CD4-positive, alpha-beta memory T cell (primary cell): Measurements from ENCODE around the gene HELZ. TPM values are rescaled to one million over a fixed set of nuclear protein-coding genes. Genes with fewer than 3 reads are reported as not detected.

ENCODE experiments used
- CTCF ChIA-PET: fragments of 350-600 bp; sonication (Branson Sonifier 250); formaldehyde crosslinking; loops from one replicate; lab custom pipeline; 2021; ENCODE audit warnings: inconsistent platforms; ENCODE audit not compliant: partially characterized antibody; lab: Charles Lee
- POLR2A ChIA-PET: fragments of 350-600 bp; sonication (Branson Sonifier 250); formaldehyde crosslinking; loops from one replicate; lab custom pipeline; 2021; ENCODE audit not compliant: partially characterized antibody; lab: Charles Lee
- DNase-seq, 5 donors: peaks; one replicate each; pipeline versions ENCODE4 v3.0.0 to v3.0.0-alpha.2; 2020 to 2022; ENCODE audit warnings: mixed read lengths in 1 of 5
- H3K27ac ChIP-seq: one replicate; pipeline ENCODE4 v1.7.0; 2013; ENCODE audit warnings: low read depth, low read length
- H3K27me3 ChIP-seq: 2 replicates; pipeline ENCODE4 v1.7.0; 2013; ENCODE audit warnings: mild to moderate bottlenecking, low read length, moderate library complexity; ENCODE audit not compliant: insufficient read depth
- H3K36me3 ChIP-seq: 2 replicates; pipeline ENCODE4 v1.7.0; 2013; ENCODE audit warnings: mild to moderate bottlenecking, low read length, moderate library complexity; ENCODE audit not compliant: insufficient read depth
- H3K4me1 ChIP-seq: 2 replicates; pipeline ENCODE4 v1.7.0; 2013; ENCODE audit warnings: mild to moderate bottlenecking, low read length, moderate library complexity; ENCODE audit not compliant: insufficient read depth
- H3K4me3 ChIP-seq, 2 donors: one replicate each; pipeline ENCODE4 v1.7.0; 2013; ENCODE audit warnings: low read length in 2 of 2, mild to moderate bottlenecking in 1 of 2
- H3K9me3 ChIP-seq, 2 donors: one replicate each; pipeline ENCODE4 v1.7.0; 2013; ENCODE audit warnings: low read length in 2 of 2, control low read depth in 1 of 2; ENCODE audit not compliant: control insufficient read depth in 1 of 2
- H3K27ac Mint-ChIP-seq, 7 donors: one replicate each; pipeline ENCODE4 v1.8.0; 2020 to 2021; ENCODE audit warnings: mixed read lengths in 7 of 7, mild to moderate bottlenecking in 6 of 7, inconsistent platforms in 3 of 7, moderate library complexity in 3 of 7
- H3K27me3 Mint-ChIP-seq, 2 donors: one replicate each; pipeline ENCODE4 v1.8.0; 2020 to 2021; ENCODE audit warnings: mixed read lengths in 2 of 2
- H3K36me3 Mint-ChIP-seq, 2 donors: one replicate each; pipeline ENCODE4 v1.8.0; 2020 to 2021; ENCODE audit warnings: mixed read lengths in 2 of 2, inconsistent platforms in 1 of 2, mild to moderate bottlenecking in 1 of 2
- H3K4me1 Mint-ChIP-seq, 4 donors: one replicate each; pipeline ENCODE4 v1.8.0; 2020 to 2021; ENCODE audit warnings: mixed read lengths in 4 of 4, mild to moderate bottlenecking in 1 of 4
- H3K4me3 Mint-ChIP-seq, 8 donors: one replicate each; pipeline ENCODE4 v1.8.0; 2020 to 2021; ENCODE audit warnings: mixed read lengths in 8 of 8, mild to moderate bottlenecking in 7 of 8, moderate library complexity in 6 of 8, inconsistent platforms in 3 of 8
- H3K9me3 Mint-ChIP-seq, 8 donors: one replicate each; pipeline ENCODE4 v1.8.0; 2020 to 2021; ENCODE audit warnings: mixed read lengths in 8 of 8, mild to moderate bottlenecking in 5 of 8, inconsistent platforms in 3 of 8, moderate library complexity in 1 of 8
- intact Hi-C: fragments of 100-400 bp; cut with micrococcal nuclease; formaldehyde crosslinking; loops from one replicate; pipeline ENCODE4 v1.15.1; 2023
- polyA plus RNA-seq, 2 donors: library from polyadenylated mRNA; unstranded; fragments of 300-500 nt; fragmentation: Illumina TruSeq; gene quantifications; one replicate each; pipeline ENCODE4 v1.2.3, GENCODE V29; 2021
- total RNA-seq, 2 experiments: library from RNA; stranded (reverse); gene quantifications; one replicate each; pipeline ENCODE4 v1.2.3, GENCODE V29; 2021

The HELZ gene, protein sequence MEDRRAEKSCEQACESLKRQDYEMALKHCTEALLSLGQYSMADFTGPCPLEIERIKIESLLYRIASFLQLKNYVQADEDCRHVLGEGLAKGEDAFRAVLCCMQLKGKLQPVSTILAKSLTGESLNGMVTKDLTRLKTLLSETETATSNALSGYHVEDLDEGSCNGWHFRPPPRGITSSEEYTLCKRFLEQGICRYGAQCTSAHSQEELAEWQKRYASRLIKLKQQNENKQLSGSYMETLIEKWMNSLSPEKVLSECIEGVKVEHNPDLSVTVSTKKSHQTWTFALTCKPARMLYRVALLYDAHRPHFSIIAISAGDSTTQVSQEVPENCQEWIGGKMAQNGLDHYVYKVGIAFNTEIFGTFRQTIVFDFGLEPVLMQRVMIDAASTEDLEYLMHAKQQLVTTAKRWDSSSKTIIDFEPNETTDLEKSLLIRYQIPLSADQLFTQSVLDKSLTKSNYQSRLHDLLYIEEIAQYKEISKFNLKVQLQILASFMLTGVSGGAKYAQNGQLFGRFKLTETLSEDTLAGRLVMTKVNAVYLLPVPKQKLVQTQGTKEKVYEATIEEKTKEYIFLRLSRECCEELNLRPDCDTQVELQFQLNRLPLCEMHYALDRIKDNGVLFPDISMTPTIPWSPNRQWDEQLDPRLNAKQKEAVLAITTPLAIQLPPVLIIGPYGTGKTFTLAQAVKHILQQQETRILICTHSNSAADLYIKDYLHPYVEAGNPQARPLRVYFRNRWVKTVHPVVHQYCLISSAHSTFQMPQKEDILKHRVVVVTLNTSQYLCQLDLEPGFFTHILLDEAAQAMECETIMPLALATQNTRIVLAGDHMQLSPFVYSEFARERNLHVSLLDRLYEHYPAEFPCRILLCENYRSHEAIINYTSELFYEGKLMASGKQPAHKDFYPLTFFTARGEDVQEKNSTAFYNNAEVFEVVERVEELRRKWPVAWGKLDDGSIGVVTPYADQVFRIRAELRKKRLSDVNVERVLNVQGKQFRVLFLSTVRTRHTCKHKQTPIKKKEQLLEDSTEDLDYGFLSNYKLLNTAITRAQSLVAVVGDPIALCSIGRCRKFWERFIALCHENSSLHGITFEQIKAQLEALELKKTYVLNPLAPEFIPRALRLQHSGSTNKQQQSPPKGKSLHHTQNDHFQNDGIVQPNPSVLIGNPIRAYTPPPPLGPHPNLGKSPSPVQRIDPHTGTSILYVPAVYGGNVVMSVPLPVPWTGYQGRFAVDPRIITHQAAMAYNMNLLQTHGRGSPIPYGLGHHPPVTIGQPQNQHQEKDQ (N-terminal part only)
- 100 to 1,000 TPM; 100 to 104 TPM for total RNA-seq
- 10 to 100 TPM; 32.0 to 72.3 TPM for polyA plus RNA-seq

DNA sequence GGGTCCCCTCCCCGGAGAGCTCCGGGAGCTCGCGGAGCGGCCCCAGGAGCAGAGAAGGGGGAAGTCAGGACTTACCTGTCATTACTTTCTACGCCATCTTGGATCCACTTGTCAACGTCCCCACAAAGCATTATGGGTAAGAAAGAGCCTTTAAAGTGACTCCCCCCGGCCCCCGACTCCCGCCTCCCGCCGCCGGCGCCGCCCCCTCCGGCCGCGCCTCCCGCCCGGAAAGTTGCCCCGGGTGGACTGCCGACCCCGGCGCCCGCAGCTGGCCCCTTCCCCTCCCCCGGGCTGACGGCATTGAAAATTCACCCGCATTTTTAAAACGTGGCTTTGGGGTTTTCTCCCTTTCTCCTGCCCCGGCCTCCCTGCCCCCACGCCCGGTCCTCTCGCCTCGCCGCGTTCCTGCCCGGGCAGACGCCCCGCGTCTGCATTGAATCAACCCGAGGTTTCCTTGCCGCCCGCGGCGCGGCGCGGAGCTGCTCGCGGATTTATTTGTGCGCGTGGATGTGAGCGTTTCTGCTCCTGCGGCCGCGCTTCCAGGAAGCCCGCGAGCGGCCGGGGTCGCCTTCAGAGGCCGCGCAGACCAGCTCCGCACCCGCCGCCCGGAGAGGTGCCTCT lies at the start of gene HELZ:
Gene HELZ, minus strand, starts transcription at position 124 of the 621 bp plus-strand sequence. CDS start 26,392 bp downstream, outside the sequence.
- peak within 1 kb of the TSS; percentile 88 to 93 (median 90) for H3K4me3 Mint-ChIP-seq
- no peaks in the 10 kb centered on the region for H3K27me3 ChIP-seq
- peak within 1 kb of the TSS; percentile 86 to 96 (median 92) for H3K27ac Mint-ChIP-seq
- ChIA-PET POLR2A (interaction anchor here (0.5 to 2.0 kb wide), 13 partner anchors 10 to 580 kb away, joined by 3 to 24 read pairs (median 4); partner anchors contain the start of gene BPTF), CTCF (interaction anchor here (1.0 to 1.3 kb wide), 3 partner anchors 18 to 44 kb away, joined by 3 to 4 read pairs (median 3); no protein-coding TSS in a partner anchor)
- H3K36me3 Mint-ChIP-seq = peaks cover 5 to 31% of the 10 kb centered on the region in 2 donors
- intact Hi-C loops = loop anchor here (5.0 kb wide), 2 partner anchors 117 to 472 kb away; partner anchors contain the start of gene NOL11
- DNase-seq = peak; percentile 80 to 83 (median 81)
- H3K4me3 ChIP-seq = peak within 1 kb of the TSS; percentile 78 to 81
- peaks cover 5% of the 10 kb centered on the region for H3K36me3 ChIP-seq
- H3K4me1 ChIP-seq = peaks cover 63% of the 10 kb centered on the region
- no peaks in the 10 kb centered on the region for H3K9me3 Mint-ChIP-seq
- H3K4me1 Mint-ChIP-seq = peaks cover 43 to 60% (median 50%) of the 10 kb centered on the region in 4 donors
- no peaks in the 10 kb centered on the region for H3K9me3 ChIP-seq
- H3K27ac ChIP-seq = peak within 1 kb of the TSS; percentile 84
- H3K27me3 Mint-ChIP-seq = no peaks in the 10 kb centered on the region

DNA sequence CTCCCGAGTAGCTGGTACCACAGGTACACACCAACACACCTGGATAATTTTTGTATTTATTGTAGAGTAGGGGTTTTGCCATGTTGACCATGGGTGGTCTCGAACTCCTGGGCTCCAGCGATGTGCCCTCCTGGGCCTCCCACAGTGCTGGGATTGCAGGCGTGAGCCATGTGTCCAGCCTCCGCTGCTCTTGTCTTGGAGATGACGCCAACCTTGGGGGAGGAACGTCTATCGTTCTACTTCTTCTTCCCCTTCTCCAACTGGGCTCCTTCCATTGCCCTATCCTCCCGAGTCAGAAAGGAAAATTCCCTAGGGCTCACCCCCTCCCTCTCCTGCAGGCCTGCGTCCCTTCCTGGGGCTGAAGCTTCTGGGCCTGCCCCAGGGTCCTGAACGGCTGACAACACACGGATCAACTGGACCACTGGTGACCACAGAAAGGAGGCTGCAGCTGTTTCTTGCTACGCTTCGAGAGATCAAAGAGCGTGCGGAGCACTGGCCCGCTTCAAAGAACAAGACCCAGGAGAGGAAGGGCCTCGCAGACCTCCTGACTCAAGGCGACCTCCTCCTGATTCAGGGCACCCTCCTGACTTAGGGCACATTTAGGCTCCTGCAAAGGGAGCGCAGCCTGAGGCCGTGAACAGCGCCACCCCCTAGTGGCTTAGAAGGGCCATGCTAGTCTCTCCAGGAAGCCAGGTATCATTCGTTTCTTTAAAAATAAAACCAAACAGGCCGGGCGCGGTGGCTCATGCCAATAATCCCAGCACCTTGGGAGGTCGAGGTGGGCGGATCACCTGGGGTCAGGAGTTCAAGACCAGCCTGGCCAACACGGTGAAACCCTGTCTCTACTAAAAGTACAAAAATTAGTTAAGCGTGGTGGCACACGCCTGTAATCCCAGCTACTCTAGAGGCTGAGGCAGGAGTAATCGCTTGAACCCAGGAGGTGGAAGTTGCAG lies 48.5 kb upstream of the HELZ start:
- POLR2A ChIA-PET = interaction anchor here (0.7 kb wide), 1 partner anchor 72 kb away, joined by 4 read pairs; no protein-coding TSS in a partner anchor
- Histone ChIP-seq H3K4me1 (no peaks in the 10 kb centered on the region), H3K27me3 (no peaks in the 10 kb centered on the region), H3K36me3 (no peaks in the 10 kb centered on the region), H3K9me3 (no peaks in the 10 kb centered on the region), H3K27ac (no peak overlapping the region), H3K4me3 (no peak overlapping the region)
- peak; percentile 61 to 70 (median 69) for DNase-seq
- H3K36me3 Mint-ChIP-seq = no peaks in the 10 kb centered on the region
- H3K4me3 Mint-ChIP-seq = peak overlapping the region in 6 of 8 donors; percentile 32 to 69 (median 52)
- intact Hi-C loops = loop anchor here (1.0 to 5.0 kb wide), 4 partner anchors 46 to 576 kb away; no protein-coding TSS in a partner anchor
- H3K4me1 Mint-ChIP-seq = peaks cover 0 to 7% (median 5%) of the 10 kb centered on the region in 4 donors
- H3K27ac Mint-ChIP-seq = peak overlapping the region in 5 of 7 donors; percentile 23 to 47 (median 36)
- H3K27me3 Mint-ChIP-seq = no peaks in the 10 kb centered on the region
- CTCF ChIA-PET = interaction anchor here (0.6 to 5.0 kb wide), 26 partner anchors 9 to 166 kb away, joined by 3 to 93 read pairs (median 4); no protein-coding TSS in a partner anchor
- H3K9me3 Mint-ChIP-seq = no peaks in the 10 kb centered on the region

DNA sequence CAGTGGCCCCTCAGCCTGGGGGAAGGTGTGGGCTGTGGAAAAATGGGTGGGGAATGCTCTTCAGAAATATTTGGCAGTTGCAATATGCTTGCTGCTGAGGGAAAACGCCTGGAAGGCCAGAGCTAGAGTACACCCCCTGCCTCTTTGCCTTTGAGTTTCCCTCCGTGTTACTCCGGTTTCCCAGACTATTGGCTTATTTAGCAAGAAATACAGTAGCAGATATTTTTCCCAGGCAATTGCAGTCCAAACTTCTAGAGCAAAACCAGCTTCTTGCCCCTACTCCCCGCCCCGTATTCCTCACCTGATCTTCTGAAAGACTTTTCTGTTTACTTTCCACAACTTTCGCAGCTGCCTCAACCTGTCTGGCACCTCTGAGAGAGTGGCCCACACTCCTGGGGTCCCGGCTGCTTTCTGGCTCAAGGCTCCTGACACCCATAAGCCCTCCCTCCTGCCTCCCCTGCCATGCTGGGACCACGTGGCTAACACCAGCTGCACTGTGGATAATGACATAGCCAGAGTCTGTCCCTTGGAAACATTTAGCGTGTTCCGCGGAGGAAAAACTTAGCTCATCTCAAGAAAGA lies 45.8 kb upstream of the HELZ start:
- Histone ChIP-seq H3K4me1 (no peaks in the 10 kb centered on the region), H3K9me3 (no peaks in the 10 kb centered on the region), H3K27ac (no peak overlapping the region), H3K36me3 (no peaks in the 10 kb centered on the region), H3K4me3 (no peak overlapping the region), H3K27me3 (no peaks in the 10 kb centered on the region)
- no peak for DNase-seq
- H3K27me3 Mint-ChIP-seq = no peaks in the 10 kb centered on the region
- no peaks in the 10 kb centered on the region for H3K9me3 Mint-ChIP-seq
- peaks cover 0 to 7% (median 6%) of the 10 kb centered on the region in 4 donors for H3K4me1 Mint-ChIP-seq
- intact Hi-C loops = loop anchor here (5.0 kb wide), 2 partner anchors 174 to 574 kb away; no protein-coding TSS in a partner anchor
- ChIA-PET CTCF (interaction anchor here (0.6 to 5.0 kb wide), 6 partner anchors 11 to 96 kb away, joined by 3 to 93 read pairs (median 4); no protein-coding TSS in a partner anchor), POLR2A (interaction anchor here (0.7 to 1.1 kb wide), 2 partner anchors 10 to 1611 kb away, joined by 3 read pairs; no protein-coding TSS in a partner anchor)
- no peak overlapping the region for H3K27ac Mint-ChIP-seq
- H3K36me3 Mint-ChIP-seq = no peaks in the 10 kb centered on the region
- H3K4me3 Mint-ChIP-seq = no peak overlapping the region

DNA sequence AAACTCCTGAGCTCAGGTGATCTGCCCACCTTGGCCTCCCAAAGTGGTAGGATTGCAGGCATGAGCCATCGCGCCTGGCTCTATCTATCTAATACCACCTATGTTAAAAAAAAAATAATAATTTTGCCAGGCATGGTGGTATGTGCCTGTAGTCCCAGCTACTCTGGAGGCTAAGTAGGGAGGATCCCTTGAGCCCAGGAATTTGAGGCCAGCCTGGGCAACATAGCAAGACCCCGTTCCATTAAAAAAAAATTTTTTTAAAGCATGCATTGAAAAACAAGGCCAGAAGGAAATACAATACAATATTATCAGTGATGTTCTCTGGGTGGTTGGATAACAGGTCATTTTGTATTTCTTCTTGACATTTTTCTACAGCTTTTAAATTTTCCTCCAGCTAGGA lies 45.2 kb upstream of the HELZ start:
- no peaks in the 10 kb centered on the region for H3K36me3 Mint-ChIP-seq
- peaks cover 0 to 7% (median 6%) of the 10 kb centered on the region in 4 donors for H3K4me1 Mint-ChIP-seq

DNA sequence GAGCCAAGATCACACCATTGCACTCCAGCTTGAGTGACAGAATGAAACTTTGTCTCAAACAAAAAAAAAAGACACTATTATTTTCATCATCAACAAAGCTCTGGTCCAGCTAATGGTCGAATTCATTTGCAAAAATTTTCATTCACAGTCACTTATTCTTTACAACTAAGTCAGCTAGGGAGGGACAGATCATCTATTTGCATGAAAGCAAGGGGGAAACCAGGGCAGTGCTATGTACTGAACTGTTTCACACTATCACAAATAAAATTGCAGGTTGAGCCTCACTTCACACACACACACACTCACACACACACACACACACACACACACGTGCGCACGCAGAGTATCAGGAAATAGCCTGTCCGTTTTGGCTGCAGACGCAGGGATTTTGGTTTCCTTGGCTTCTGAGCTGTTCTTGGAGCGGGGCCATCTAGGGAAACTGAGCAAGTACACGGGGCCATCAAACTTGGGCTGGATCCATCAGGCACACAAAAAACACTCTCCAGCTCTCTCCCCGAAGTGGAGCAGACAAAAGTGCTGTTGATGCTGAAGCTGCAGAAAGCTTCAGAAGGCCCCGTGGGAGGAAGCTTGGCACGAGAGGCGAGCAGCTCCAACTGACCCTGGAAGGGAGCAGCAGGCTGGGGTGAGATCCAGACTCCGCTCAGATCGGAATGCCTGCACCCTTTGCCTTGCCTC lies 44.3 kb upstream of the HELZ start:
- Mint-ChIP-seq H3K27ac (peak overlapping the region in 2 of 7 donors; percentile 24 to 41), H3K4me1 (peaks cover 0 to 7% (median 6%) of the 10 kb centered on the region in 4 donors), H3K36me3 (no peaks in the 10 kb centered on the region), H3K4me3 (no peak overlapping the region), H3K27me3 (no peaks in the 10 kb centered on the region), H3K9me3 (no peaks in the 10 kb centered on the region)
- Histone ChIP-seq H3K4me3 (no peak overlapping the region), H3K27me3 (no peaks in the 10 kb centered on the region), H3K9me3 (no peaks in the 10 kb centered on the region), H3K4me1 (no peaks in the 10 kb centered on the region), H3K27ac (no peak overlapping the region), H3K36me3 (no peaks in the 10 kb centered on the region)
- POLR2A ChIA-PET = no interaction called here
- intact Hi-C loops = no loop called here
- DNase-seq = no peak
- CTCF ChIA-PET = interaction anchor here (0.6 to 1.6 kb wide), 6 partner anchors 17 to 168 kb away, joined by 3 to 4 read pairs (median 3); no protein-coding TSS in a partner anchor

More for the DNA sequence above, 45.2 kb upstream of the HELZ start:
- H3K4me1 ChIP-seq = no peaks in the 10 kb centered on the region
- no peaks in the 10 kb centered on the region for H3K9me3 ChIP-seq
- Mint-ChIP-seq H3K27me3 (no peaks in the 10 kb centered on the region), H3K4me3 (no peak overlapping the region), H3K27ac (no peak overlapping the region), H3K9me3 (no peaks in the 10 kb centered on the region)
- DNase-seq = no peak
- H3K4me3 ChIP-seq = no peak overlapping the region
- ChIA-PET CTCF (interaction anchor here (0.6 to 5.0 kb wide), 4 partner anchors 11 to 189 kb away, joined by 3 to 93 read pairs (median 4); no protein-coding TSS in a partner anchor), POLR2A (interaction anchor here (1.1 kb wide), 1 partner anchor 9 kb away, joined by 3 read pairs; no protein-coding TSS in a partner anchor)
- intact Hi-C loops = loop anchor here (5.0 kb wide), 2 partner anchors 173 to 573 kb away; no protein-coding TSS in a partner anchor
- no peak overlapping the region for H3K27ac ChIP-seq
- no peaks in the 10 kb centered on the region for H3K27me3 ChIP-seq
- H3K36me3 ChIP-seq = no peaks in the 10 kb centered on the region
